NT2/D1 (cell line): ENCODE data around the gene SLC25A21.

Experiments used
- SUZ12 ChIP-seq: IDR thresholded peaks from 2 replicates; pipeline ENCODE4 v1.6.1; 2011; ENCODE audit not compliant: insufficient read length, insufficient read depth; ENCODE audit errors: extremely low read depth
- ZNF274 ChIP-seq: IDR thresholded peaks from 2 replicates; pipeline ENCODE4 v1.6.1; 2011; ENCODE audit warnings: mild to moderate bottlenecking, low read depth, low read length

- TF ChIP-seq SUZ12 (no peak), ZNF274 (no peak)
Measured at GRCh38 chr14:36988568-36988967, 183.8 kb downstream of the SLC25A21 start.
